Loucy (cell line): ENCODE data around the gene HYI.

ENCODE experiments used
- CTCF ChIP-seq: fragments of 200-600 bp; sonication (generic); conservative IDR thresholded peaks from 2 replicates; pipeline ENCODE4 v1.5.1; 2014; ENCODE audit warnings: mild to moderate bottlenecking, antibody characterized with exemption, low read length
- EZH2phosphoT487 ChIP-seq: fragments of 200-600 bp; IDR thresholded peaks from 2 replicates; pipeline ENCODE4 v1.6.1; 2018; ENCODE audit warnings: antibody characterized with exemption, mild to moderate bottlenecking, moderate library complexity, borderline replicate concordance

GRCh38 chr1:43446388-43446740 is 7.4 kb downstream of the HYI start:
- TF ChIP-seq CTCF (no peak), EZH2phosphoT487 (no peak)
